ENCODE results near the gene WDR27.

WDR27 gene

DNA sequence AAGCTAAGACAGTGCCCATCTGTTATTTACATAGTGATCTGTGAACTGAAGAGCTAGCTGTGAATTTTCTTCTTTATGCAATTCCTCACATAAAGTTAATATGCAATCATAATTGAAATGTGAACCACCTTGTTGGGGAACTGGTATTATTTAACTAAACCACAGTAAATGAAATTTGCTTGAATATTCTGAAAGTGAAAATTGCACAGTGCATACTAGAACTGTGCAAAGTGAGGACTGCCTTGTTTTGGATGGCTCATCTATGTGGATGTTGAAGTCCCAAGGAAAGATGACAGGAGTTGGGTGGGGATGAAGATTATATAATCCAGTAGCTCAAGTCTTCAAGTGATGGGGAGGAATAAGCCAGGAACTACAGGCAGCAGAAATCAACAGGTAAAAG lies 28.1 kb upstream of the WDR27 start (continued):
- TF ChIP-seq ZNF8 (CRISPR knock-in tag; IDR thresholded peaks at IDR 0.05) (no peak), PATZ1 (CRISPR knock-in tag; IDR thresholded peaks at IDR 0.05; ENCODE audit: borderline replicate concordance) (no peak)

DNA sequence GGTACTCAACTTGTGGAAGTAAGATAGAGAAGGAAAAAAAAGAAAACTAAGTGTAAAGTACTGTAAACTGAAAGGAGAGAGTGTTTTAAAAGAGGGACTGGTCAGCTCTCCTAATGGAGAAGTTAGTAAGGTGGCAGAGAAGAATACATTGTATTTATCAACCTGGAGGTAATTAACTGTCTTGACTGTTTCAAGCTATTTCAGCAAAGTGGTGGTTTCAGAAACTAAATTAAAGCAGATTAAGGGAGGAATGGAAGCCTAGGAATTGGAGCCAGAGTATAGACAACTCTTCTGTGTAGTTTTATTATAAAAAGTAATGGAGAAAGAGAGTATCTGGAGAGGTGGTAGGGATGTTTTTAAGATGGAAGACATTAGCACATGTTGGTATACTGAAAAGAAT lies 25.1 kb upstream of the WDR27 start:
- ATAC-seq = no peak
- TF ChIP-seq GLIS3 (CRISPR knock-in tag; IDR thresholded peaks at IDR 0.05) (no peak), ZC3H10 (CRISPR knock-in tag; IDR thresholded peaks at IDR 0.05) (no peak), PPARA (CRISPR knock-in tag; IDR thresholded peaks at IDR 0.05; ENCODE audit: borderline replicate concordance) (no peak), ZFP3 (CRISPR knock-in tag; IDR thresholded peaks at IDR 0.05) (no peak), CSDC2 (CRISPR knock-in tag; IDR thresholded peaks at IDR 0.05) (no peak), ZFP30 (CRISPR knock-in tag; IDR thresholded peaks at IDR 0.05) (no peak), SNAI2 (CRISPR knock-in tag; IDR thresholded peaks at IDR 0.05) (no peak), ZNF565 (CRISPR knock-in tag; conservative IDR thresholded peaks at IDR 0.05; ENCODE audit: low read depth) (no peak), ARNTL (CRISPR knock-in tag; IDR thresholded peaks at IDR 0.05; ENCODE audit: borderline replicate concordance, low read depth) (no peak), TOX (CRISPR knock-in tag; IDR thresholded peaks at IDR 0.05; ENCODE audit: borderline replicate concordance) (no peak)
- TF ChIP-seq, protein P1, sequence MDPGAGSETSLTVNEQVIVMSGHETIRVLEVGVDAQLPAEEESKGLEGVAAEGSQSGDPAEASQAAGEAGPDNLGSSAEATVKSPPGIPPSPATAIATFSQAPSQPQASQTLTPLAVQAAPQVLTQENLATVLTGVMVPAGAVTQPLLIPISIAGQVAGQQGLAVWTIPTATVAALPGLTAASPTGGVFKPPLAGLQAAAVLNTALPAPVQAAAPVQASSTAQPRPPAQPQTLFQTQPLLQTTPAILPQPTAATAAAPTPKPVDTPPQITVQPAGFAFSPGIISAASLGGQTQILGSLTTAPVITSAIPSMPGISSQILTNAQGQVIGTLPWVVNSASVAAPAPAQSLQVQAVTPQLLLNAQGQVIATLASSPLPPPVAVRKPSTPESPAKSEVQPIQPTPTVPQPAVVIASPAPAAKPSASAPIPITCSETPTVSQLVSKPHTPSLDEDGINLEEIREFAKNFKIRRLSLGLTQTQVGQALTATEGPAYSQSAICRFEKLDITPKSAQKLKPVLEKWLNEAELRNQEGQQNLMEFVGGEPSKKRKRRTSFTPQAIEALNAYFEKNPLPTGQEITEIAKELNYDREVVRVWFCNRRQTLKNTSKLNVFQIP (CRISPR knock-in tag; IDR thresholded peaks at IDR 0.05; ENCODE audit: borderline replicate concordance, low read depth) = no peak

DNA sequence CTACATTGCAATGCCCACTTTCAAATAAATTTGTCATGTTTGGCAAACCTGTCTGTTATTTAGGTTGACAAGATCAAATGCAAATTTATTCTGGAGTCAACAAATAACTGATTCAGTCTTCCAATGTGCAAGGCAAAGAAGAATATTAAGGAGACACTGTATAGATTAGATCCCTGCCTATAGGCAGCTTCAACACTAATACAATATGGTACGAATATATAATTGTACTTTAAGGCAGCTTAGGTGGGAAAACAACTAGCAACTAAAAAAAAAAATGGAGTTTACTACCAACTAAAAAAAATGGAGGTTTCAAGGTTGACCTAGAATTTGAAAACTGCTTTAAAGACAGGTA lies 24.2 kb upstream of the WDR27 start:
- no peak for TF ChIP-seq ARNTL (CRISPR knock-in tag; IDR thresholded peaks at IDR 0.05; ENCODE audit: borderline replicate concordance, low read depth)
- TF ChIP-seq PPARA (CRISPR knock-in tag; IDR thresholded peaks at IDR 0.05; ENCODE audit: borderline replicate concordance) = no peak
- TF ChIP-seq ZNF70 (CRISPR knock-in tag; IDR thresholded peaks at IDR 0.05) = no peak
- TF ChIP-seq RARB (CRISPR knock-in tag; IDR thresholded peaks at IDR 0.05) = no peak
- no peak for TF ChIP-seq ZC3H10 (CRISPR knock-in tag; IDR thresholded peaks at IDR 0.05)
- no peak for TF ChIP-seq ZFP30 (CRISPR knock-in tag; IDR thresholded peaks at IDR 0.05)
- no peak for TF ChIP-seq BACH2 (CRISPR knock-in tag; IDR thresholded peaks at IDR 0.05; ENCODE audit: borderline replicate concordance)
- no peak for TF ChIP-seq TOX (CRISPR knock-in tag; IDR thresholded peaks at IDR 0.05; ENCODE audit: borderline replicate concordance)
- ATAC-seq = no peak

DNA sequence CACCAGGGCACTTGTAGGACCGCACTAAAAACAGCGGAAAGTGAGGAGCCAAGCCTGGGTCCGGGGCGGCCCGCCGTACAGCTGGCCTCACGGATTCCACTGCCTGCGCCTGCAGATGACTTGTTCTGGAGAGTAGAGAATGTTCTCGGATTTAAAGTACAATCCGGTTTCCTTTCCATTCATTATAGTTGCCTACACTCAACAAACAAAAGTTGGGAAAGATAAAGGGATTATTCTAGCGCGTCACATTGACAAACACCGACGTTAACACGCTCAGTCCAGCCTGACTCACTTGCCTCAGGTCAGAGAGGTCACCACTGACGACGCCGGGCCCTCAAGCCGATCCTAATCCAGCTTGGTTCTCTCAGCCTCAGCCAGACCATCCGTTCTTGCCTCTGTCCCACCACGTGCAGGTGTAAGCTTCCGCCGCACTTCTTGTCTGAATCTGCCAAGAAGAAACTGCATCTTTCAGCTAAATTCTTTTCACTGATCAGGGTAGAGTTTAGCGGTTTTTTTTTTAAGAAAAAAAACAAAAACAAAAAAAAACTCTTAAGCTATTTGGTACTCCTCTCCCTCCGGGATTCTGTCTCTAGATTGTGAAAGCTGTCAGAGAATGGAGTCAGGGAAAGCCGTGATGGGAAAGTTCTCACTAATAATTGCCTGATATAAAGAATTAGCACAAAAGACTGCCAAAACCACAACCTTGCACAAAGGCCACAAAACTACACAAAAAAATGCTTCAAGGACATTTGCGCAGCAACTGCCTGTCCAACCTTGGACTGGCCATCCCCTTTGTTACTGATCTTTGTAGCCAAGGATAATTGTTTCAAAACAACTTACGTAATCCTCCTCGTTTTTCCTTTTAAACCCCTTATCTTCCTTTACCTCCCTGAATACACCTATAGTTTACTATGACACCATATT lies 23.6 kb upstream of the WDR27 start:
- TF ChIP-seq, protein P2, sequence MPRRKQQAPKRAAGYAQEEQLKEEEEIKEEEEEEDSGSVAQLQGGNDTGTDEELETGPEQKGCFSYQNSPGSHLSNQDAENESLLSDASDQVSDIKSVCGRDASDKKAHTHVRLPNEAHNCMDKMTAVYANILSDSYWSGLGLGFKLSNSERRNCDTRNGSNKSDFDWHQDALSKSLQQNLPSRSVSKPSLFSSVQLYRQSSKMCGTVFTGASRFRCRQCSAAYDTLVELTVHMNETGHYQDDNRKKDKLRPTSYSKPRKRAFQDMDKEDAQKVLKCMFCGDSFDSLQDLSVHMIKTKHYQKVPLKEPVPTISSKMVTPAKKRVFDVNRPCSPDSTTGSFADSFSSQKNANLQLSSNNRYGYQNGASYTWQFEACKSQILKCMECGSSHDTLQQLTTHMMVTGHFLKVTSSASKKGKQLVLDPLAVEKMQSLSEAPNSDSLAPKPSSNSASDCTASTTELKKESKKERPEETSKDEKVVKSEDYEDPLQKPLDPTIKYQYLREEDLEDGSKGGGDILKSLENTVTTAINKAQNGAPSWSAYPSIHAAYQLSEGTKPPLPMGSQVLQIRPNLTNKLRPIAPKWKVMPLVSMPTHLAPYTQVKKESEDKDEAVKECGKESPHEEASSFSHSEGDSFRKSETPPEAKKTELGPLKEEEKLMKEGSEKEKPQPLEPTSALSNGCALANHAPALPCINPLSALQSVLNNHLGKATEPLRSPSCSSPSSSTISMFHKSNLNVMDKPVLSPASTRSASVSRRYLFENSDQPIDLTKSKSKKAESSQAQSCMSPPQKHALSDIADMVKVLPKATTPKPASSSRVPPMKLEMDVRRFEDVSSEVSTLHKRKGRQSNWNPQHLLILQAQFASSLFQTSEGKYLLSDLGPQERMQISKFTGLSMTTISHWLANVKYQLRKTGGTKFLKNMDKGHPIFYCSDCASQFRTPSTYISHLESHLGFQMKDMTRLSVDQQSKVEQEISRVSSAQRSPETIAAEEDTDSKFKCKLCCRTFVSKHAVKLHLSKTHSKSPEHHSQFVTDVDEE (CRISPR knock-in tag; IDR thresholded peaks at IDR 0.05) = no peak
- TF ChIP-seq PATZ1 (CRISPR knock-in tag; IDR thresholded peaks at IDR 0.05; ENCODE audit: borderline replicate concordance) (no peak), CSDC2 (CRISPR knock-in tag; IDR thresholded peaks at IDR 0.05) (no peak), ARNTL (CRISPR knock-in tag; IDR thresholded peaks at IDR 0.05; ENCODE audit: borderline replicate concordance, low read depth) (no peak), ISL1 (CRISPR knock-in tag; IDR thresholded peaks at IDR 0.05) (no peak), TCF4 (CRISPR knock-in tag; IDR thresholded peaks at IDR 0.05; ENCODE audit: borderline replicate concordance) (no peak), OSR1 (CRISPR knock-in tag; IDR thresholded peaks at IDR 0.05) (no peak), BACH2 (CRISPR knock-in tag; IDR thresholded peaks at IDR 0.05; ENCODE audit: borderline replicate concordance) (no peak)
- ATAC-seq = peak; percentile 65
